NCI-H345 (cell line): ENCODE results near the gene FBN2.
"Not testable (repeated sequence)": the region's sequence is repeated elsewhere in the genome, so short reads cannot be mapped to it uniquely, and the experiment has no call there.

Source experiments
- DNase-seq: peaks from one replicate; lab custom pipeline; 2025; lab: John Stamatoyannopoulos, UW

Gene FBN2

GRCh38 chr5:128426090-128426534 is 111.9 kb downstream of the FBN2 start:
- DNase-seq: no peak

GRCh38 chr5:128424646-128425045 is 113.4 kb downstream of the FBN2 start:
- no peak for DNase-seq

- no peak for DNase-seq
Observed at GRCh38 chr5:128422612-128423011, 115.4 kb downstream of the FBN2 start.

- DNase-seq: no peak
Observed at GRCh38 chr5:128414469-128414868, 123.6 kb downstream of the FBN2 start.

- DNase-seq: no peak
Observed at GRCh38 chr5:128413356-128413755, 124.7 kb downstream of the FBN2 start.

- no peak for DNase-seq
Observed at GRCh38 chr5:128412145-128412930, 125.7 kb downstream of the FBN2 start.

- no peak for DNase-seq
Observed at GRCh38 chr5:128409166-128409800, 128.8 kb downstream of the FBN2 start.

GRCh38 chr5:128408622-128409021 is 129.4 kb downstream of the FBN2 start:
- no peak for DNase-seq

GRCh38 chr5:128407944-128408343 is 130.1 kb downstream of the FBN2 start:
- no peak for DNase-seq

- no peak for DNase-seq
Observed at GRCh38 chr5:128406803-128407202, 131.2 kb downstream of the FBN2 start.

GRCh38 chr5:128405159-128405558 is 132.9 kb downstream of the FBN2 start:
- DNase-seq: no peak

GRCh38 chr5:128403333-128403732 is 134.7 kb downstream of the FBN2 start:
- DNase-seq: no peak

GRCh38 chr5:128402506-128402905 is 135.5 kb downstream of the FBN2 start:
- no peak for DNase-seq

- DNase-seq: not testable (repeated sequence)
Observed at GRCh38 chr5:128400766-128401165, 137.3 kb downstream of the FBN2 start.

GRCh38 chr5:128399111-128399510 is 138.9 kb downstream of the FBN2 start:
- DNase-seq: no peak

- no peak for DNase-seq
Observed at GRCh38 chr5:128397876-128398275, 140.2 kb downstream of the FBN2 start.

- DNase-seq: no peak
Observed at GRCh38 chr5:128395073-128395472, 143.0 kb downstream of the FBN2 start.

- no peak for DNase-seq
Observed at GRCh38 chr5:128384068-128384467, 154.0 kb downstream of the FBN2 start.

- no peak for DNase-seq
Observed at GRCh38 chr5:128380337-128380736, 157.7 kb downstream of the FBN2 start.

GRCh38 chr5:128378632-128379031 is 159.4 kb downstream of the FBN2 start:
- no peak for DNase-seq

GRCh38 chr5:128378196-128378595 is 159.8 kb downstream of the FBN2 start:
- no peak for DNase-seq

- no peak for DNase-seq
Observed at GRCh38 chr5:128376577-128376976, 161.5 kb downstream of the FBN2 start.

- no peak for DNase-seq
Observed at GRCh38 chr5:128366147-128366546, 171.9 kb downstream of the FBN2 start.

- DNase-seq: no peak
Observed at GRCh38 chr5:128362370-128362769, 175.7 kb downstream of the FBN2 start.
